HUES64 (cell line): ENCODE results near the gene ZFP57.
"Not testable (repeated sequence)": the region's sequence is repeated elsewhere in the genome, so short reads cannot be mapped to it uniquely, and the experiment has no call there.

Experiments used
- H3K27ac ChIP-seq: 2 replicates; pipeline ENCODE4 v1.7.0; 2013; ENCODE audit warnings: low read depth, low read length, inconsistent platforms
- H3K27me3 ChIP-seq: 2 replicates; pipeline ENCODE4 v1.6.1; 2013; ENCODE audit warnings: mild to moderate bottlenecking, low read length; ENCODE audit not compliant: insufficient read depth
- H3K36me3 ChIP-seq: 2 replicates; pipeline ENCODE4 v1.6.1; 2013; ENCODE audit warnings: mild to moderate bottlenecking, low read length; ENCODE audit not compliant: insufficient read depth
- H3K4me1 ChIP-seq: 2 replicates; pipeline ENCODE4 v1.6.1; 2013; ENCODE audit warnings: mild to moderate bottlenecking, low read length, moderate library complexity; ENCODE audit not compliant: insufficient read depth
- H3K4me3 ChIP-seq: 2 replicates; pipeline ENCODE4 v1.5.1; 2013; ENCODE audit warnings: mild to moderate bottlenecking, low read length, moderate library complexity
- H3K9ac ChIP-seq: 2 replicates; pipeline ENCODE4 v1.6.1; 2013; ENCODE audit warnings: mild to moderate bottlenecking, low read depth, low read length
- H3K9me3 ChIP-seq: 2 replicates; pipeline ENCODE4 v1.6.1; 2013; ENCODE audit warnings: low read depth, low read length; ENCODE audit not compliant: insufficient read depth
- WGBS: fragments of 150-250, 120-280 bp; methylation state at CpG from one replicate; pipeline ENCODE4 v1.1.7; 2013; ENCODE audit warnings: missing lambda C conversion rate; 5-methylcytosine and 5-hydroxymethylcytosine counted together

The ZFP57 gene

DNA sequence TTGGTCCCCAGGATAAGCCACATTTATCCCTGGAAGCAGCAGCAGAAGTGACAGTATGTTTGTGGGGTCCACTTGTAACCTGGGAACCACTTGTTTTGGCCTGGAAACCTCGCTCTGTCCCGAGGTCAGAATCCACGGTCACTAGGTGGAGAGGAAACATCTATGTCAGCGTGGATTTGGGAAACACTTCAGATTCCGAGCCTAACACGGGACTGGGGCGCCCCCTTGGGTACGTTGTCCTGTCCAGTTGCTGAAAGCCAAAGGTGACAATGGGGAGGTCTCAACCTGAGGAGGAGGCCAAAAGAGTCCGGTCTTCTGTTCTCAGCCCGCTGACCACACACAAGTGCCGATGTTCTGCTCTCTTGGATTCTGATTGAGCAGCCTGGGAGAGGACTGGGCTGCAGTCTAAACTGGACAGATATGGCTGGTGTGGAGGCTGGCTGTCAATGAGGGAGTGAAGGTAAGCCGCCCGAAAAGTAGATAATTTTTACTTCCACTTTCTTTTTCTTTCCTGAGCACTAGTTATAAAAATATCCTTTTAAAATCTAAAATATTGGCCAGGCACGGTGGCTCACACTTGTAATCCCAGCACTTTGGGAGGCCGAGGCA, 4.9 kb upstream of the ZFP57 start:
- H3K9ac ChIP-seq: no peak overlapping the region
- no peak overlapping the region for H3K27ac ChIP-seq
- H3K9me3 ChIP-seq: no peaks in the 10 kb centered on the region
- no peak overlapping the region for H3K4me3 ChIP-seq
- peaks cover 8% of the 10 kb centered on the region; the same call in 1 of the 2 replicates for H3K4me1 ChIP-seq
- H3K27me3 ChIP-seq: no peaks in the 10 kb centered on the region
- WGBS: 72% methylated on average over 13 of the region's 15 CpGs
- H3K36me3 ChIP-seq: no peaks in the 10 kb centered on the region

DNA sequence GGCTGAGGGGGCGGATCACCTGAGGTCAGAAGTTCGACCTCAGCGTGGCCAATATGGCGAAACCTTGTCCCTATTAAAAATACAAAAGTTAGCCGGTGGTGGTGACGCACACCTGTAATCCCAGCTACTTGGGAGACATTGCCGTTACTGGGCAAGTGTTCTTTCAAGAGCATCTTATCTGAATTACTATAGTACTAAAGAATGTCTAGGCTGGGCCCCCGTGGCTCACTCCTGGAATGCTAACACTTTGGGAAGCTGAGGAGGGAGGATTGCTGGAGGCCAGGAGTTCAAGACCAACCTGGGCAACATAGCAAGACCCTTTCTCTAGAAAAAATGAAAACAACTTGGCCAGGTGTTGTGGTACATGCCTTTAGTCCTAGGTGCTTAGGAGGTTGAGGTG, 859 bp upstream of the ZFP57 start:
- H3K9me3 ChIP-seq: no peaks in the 10 kb centered on the region
- no peaks in the 10 kb centered on the region for H3K36me3 ChIP-seq
- no peaks in the 10 kb centered on the region for H3K27me3 ChIP-seq
- no peak overlapping the region for H3K27ac ChIP-seq
- 94% methylated on average over 8 of the region's 8 CpGs for WGBS
- no peak overlapping the region for H3K9ac ChIP-seq
- peaks cover 19% of the 10 kb centered on the region for H3K4me1 ChIP-seq
- H3K4me3 ChIP-seq: no peak overlapping the region

DNA sequence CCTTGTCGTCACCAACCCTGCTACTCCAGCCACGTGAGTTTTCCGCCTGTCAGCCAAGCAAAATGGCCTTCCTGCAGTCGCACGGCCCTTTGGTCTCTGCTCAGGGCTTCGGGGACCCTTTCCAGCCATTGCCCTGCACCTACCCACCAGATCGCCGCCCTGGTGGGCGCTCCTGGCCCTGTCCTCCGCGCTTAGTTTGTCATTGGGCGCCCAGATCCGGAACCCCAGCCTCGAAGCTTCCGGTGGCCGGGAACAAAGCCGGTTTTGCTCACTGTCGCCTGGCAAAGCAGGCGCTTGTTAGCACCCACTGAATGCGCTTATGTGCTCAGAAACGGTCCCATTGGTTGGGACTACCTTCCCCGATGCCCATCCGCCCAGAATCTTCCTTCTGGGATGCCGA, 536 bp downstream of the ZFP57 start:
- H3K4me3 ChIP-seq: no peak overlapping the region
- no peak overlapping the region for H3K9ac ChIP-seq
- no peaks in the 10 kb centered on the region for H3K9me3 ChIP-seq
- H3K27ac ChIP-seq: no peak overlapping the region
- H3K36me3 ChIP-seq: no peaks in the 10 kb centered on the region
- no peaks in the 10 kb centered on the region for H3K27me3 ChIP-seq
- peaks cover 20% of the 10 kb centered on the region for H3K4me1 ChIP-seq
- WGBS: 95% methylated on average over 24 of the region's 24 CpGs

DNA sequence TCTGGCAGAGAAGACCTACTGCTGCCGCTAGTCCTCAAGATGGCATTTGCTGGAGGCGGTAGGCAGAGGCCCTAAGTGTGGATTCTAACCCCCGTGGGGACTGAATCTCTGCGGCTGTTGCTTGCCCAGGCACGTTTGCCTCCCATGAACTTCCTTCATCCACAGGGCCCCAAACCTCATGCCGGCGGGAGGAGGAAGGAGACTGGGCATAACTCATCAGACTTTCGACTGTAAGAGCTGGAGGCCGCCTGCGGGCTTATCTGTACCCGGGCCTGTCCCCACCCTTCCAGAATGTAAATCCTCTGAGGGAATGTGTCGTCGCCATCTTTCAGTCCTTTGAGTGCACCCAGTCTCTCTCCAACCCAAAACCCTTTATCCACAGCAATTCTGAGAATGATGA, 990 bp downstream of the ZFP57 start:
- Histone ChIP-seq H3K36me3 (no peaks in the 10 kb centered on the region), H3K4me3 (no peak overlapping the region), H3K9me3 (no peaks in the 10 kb centered on the region), H3K4me1 (peaks cover 20% of the 10 kb centered on the region), H3K9ac (no peak overlapping the region), H3K27me3 (no peaks in the 10 kb centered on the region), H3K27ac (no peak overlapping the region)
- WGBS: 93% methylated on average over 13 of the region's 13 CpGs

DNA sequence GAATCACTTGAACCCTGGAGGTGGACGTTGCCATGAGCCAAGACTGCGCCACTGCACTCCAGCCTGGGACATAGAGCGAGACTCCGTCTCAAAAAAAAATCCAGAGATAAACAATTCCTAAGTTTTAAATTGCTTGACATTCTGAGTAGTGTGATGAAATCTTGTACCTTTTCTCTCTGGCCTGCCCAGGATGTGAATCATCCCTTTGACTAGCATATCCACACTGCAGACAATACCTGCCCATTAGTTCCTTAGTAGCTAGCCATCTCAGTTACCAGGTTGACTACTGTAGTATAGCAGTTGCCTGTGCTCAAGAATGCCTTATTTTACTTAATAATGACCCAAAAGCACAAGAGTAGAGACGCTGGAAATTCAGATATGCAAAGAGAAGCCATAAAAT, 2.8 kb downstream of the ZFP57 start:
- 100% methylated on average over 4 of the region's 5 CpGs for WGBS
- no peak overlapping the region for H3K9ac ChIP-seq
- no peaks in the 10 kb centered on the region for H3K36me3 ChIP-seq
- H3K4me3 ChIP-seq: no peak overlapping the region
- no peaks in the 10 kb centered on the region for H3K9me3 ChIP-seq
- H3K27ac ChIP-seq: no peak overlapping the region; the same call in 1 of the 2 replicates
- H3K4me1 ChIP-seq: peaks cover 12% of the 10 kb centered on the region
- no peaks in the 10 kb centered on the region for H3K27me3 ChIP-seq

DNA sequence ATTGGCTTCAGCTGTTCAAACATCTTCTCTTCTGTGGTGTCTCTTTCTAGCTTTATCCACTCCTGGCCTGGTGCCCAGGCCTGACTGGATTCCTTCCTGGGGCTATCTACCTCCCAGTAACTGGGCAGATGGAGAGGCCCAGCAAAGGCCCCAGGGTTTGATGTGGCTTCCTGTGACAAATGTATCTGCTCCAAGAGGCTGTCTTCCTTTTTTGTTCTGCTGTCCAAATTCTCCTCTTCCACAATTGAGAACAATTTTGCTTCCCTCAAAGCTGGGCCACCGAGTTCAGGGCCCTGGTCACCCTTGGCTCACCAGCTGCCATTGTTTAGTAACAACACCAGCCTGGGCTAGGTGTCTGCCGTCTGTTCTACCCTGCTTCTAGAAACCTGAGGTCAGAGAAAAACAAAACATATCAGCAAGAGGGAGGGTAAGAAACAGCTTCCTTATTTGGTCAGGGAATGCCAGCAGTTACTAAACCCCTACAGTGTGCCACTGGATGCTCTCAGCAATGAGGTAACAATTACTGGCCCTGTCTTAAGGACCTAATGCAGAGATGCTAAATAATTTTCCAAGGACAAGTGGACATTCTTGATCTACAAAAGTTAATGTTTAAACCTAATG, 3.9 kb downstream of the ZFP57 start:
- Histone ChIP-seq H3K9ac (no peak overlapping the region; the same call in 1 of the 2 replicates), H3K27ac (peak overlapping the region; percentile 58), H3K27me3 (no peaks in the 10 kb centered on the region), H3K36me3 (no peaks in the 10 kb centered on the region), H3K4me1 (peaks cover 12% of the 10 kb centered on the region), H3K4me3 (no peak overlapping the region), H3K9me3 (no peaks in the 10 kb centered on the region)
- WGBS: 70% methylated on average over 2 of the region's 2 CpGs

DNA sequence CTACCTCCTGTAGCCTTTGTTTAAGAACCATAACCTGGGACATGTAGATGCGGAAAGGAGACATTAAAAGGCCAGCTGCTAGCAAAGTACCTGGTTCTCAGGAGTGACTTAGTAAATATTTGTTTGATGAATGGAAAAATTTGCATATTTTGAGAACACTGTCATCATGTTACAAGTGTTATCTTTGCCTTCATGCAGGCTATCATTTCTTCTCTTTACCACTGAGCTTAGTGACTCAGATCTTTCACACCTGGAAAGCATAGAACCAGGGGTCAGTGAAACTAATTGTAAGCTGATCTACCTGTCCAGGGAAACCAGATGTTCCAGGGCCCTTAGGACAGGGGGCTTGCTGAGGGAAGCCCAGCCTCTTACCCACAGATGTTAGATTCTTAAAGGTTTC, 5.4 kb downstream of the ZFP57 start:
- 94% methylated on average over 1 of the region's 1 CpG for WGBS
- H3K9me3 ChIP-seq: no peaks in the 10 kb centered on the region
- H3K27ac ChIP-seq: no peak overlapping the region
- H3K4me3 ChIP-seq: no peak overlapping the region
- no peaks in the 10 kb centered on the region for H3K27me3 ChIP-seq
- H3K9ac ChIP-seq: no peak overlapping the region
- H3K36me3 ChIP-seq: no peaks in the 10 kb centered on the region
- H3K4me1 ChIP-seq: peaks cover 12% of the 10 kb centered on the region

DNA sequence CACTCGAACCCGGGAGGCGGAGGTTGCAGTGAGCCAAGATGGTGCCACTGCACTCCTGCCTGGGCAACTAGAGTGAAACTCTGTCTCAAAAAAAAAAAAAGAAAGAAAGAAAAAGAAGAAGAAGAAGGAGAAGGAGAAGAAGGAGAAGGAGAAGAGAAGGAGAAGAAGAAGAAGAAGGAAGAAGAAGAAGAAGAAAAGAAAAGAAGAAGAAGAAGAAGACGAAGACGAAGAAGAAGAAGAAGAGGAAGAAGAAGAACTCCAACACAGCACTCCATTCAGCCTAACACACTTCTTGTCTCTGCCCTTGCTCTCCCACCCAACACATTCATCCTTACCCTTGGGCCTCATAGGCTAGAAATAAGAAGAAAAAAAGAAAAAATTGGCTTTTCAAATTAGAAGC, 6.9 kb downstream of the ZFP57 start:
- H3K4me1 ChIP-seq: peaks cover 12% of the 10 kb centered on the region
- H3K27me3 ChIP-seq: no peaks in the 10 kb centered on the region
- 97% methylated on average over 3 of the region's 5 CpGs for WGBS
- H3K9ac ChIP-seq: no peak overlapping the region
- H3K27ac ChIP-seq: no peak overlapping the region
- H3K4me3 ChIP-seq: no peak overlapping the region
- no peaks in the 10 kb centered on the region for H3K36me3 ChIP-seq
- no peaks in the 10 kb centered on the region for H3K9me3 ChIP-seq

DNA sequence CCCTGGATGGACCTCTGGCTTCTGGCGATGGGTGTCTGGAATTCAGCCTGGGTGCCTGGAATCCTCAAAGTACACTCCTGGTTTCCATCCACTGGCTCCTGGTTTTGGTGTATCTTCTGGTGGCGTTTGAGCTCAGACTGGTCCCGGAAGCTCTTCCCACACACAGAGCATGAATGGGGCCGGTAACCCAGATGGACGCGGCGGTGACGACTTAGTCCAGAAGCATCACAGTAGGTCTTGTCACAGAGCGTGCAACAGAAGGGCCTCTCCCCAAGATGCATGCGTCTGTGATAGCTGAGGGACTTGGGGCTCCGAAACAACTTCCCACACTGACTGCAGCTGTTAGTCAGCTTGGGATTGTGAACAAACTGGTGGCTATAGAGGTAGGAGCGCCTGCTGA, 7.8 kb downstream of the ZFP57 start:
- H3K4me1 ChIP-seq: peaks cover 13% of the 10 kb centered on the region
- H3K27me3 ChIP-seq: no peaks in the 10 kb centered on the region
- WGBS: 97% methylated on average over 12 of the region's 12 CpGs
- H3K9me3 ChIP-seq: no peaks in the 10 kb centered on the region
- no peak overlapping the region for H3K9ac ChIP-seq
- H3K36me3 ChIP-seq: no peaks in the 10 kb centered on the region
- no peak overlapping the region for H3K4me3 ChIP-seq
- H3K27ac ChIP-seq: no peak overlapping the region

DNA sequence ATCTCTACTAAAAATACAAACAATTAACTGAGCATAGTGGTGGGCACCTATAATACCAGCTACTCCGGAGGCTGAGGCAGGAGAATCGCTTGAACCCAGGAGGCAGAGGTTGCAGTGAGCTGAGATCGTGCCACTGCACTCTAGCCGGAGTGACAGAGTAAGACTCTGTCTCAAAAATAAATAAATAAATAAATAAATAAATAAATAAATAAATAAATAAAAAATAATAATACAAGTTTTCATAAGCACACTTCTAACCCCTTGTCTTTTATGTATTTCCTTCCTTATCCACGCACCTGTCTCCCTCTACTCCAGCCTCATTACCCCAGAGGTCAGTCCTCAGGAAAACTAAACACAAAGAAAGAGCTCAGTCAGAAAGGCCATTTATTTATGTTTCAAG, 8.8 kb downstream of the ZFP57 start:
- WGBS: 98% methylated on average over 3 of the region's 5 CpGs
- H3K4me3 ChIP-seq, H3K27me3 ChIP-seq, H3K36me3 ChIP-seq, H3K9ac ChIP-seq, H3K27ac ChIP-seq, H3K9me3 ChIP-seq: not testable (repeated sequence)
- H3K4me1 ChIP-seq: peaks cover 20% of the 10 kb centered on the region

DNA sequence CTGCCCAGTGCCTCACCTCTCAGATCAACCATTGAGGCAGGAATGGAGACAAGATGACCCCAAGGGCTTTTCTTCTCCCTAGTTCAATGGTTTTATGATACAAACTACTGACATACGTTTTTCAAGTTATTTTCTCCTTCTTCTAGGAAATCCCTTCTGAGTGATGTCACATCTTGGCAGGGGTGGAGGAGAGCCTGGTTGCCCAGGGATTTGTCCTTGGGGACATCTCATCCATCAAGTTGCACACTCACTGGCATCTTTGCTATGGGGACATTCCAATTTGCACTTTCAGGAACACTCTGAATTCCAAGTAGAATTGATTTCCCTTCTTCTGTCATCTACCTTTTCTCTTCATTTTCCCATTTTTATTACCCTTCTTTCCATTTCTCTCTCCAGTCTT, 9.9 kb downstream of the ZFP57 start:
- H3K27me3 ChIP-seq: no peaks in the 10 kb centered on the region
- H3K9me3 ChIP-seq: no peaks in the 10 kb centered on the region
- peaks cover 27% of the 10 kb centered on the region for H3K4me1 ChIP-seq
- no peak overlapping the region for H3K27ac ChIP-seq
- no peak overlapping the region for H3K4me3 ChIP-seq
- 67% methylated on average over 1 of the region's 1 CpG for WGBS
- no peak overlapping the region for H3K9ac ChIP-seq
- H3K36me3 ChIP-seq: no peaks in the 10 kb centered on the region

DNA sequence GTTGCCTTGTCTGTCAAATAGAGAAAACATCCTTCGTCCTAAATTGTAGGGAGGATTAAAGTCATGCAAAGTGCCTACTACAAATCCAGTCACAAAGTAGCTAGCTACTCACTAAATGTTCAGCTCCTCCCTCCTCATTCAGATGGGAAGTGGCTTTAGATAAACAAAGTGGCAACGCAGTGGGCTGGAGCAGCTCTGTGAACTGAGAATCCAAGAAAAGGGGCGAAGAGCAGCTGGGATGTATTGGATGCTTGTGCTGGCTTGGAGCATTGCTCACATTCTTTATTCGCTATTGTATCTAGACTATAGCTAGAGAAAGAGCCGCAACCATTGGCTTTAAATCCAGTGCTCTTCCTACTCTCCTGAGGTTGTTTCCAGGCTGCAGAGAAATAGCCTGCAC, 13.8 kb downstream of the ZFP57 start:
- H3K27me3 ChIP-seq: no peaks in the 10 kb centered on the region
- peak overlapping the region; percentile 17 for H3K4me3 ChIP-seq
- H3K36me3 ChIP-seq: no peaks in the 10 kb centered on the region
- WGBS: 3% methylated on average over 4 of the region's 5 CpGs
- H3K4me1 ChIP-seq: peaks cover 50% of the 10 kb centered on the region
- peak overlapping the region; percentile 44 for H3K9ac ChIP-seq
- no peaks in the 10 kb centered on the region for H3K9me3 ChIP-seq
- peak overlapping the region; percentile 93 for H3K27ac ChIP-seq
